BJ (cell line): Measurements from ENCODE around the gene KRTAP10-3. TPM values are rescaled to one million over a fixed set of nuclear protein-coding genes. Genes with fewer than 3 reads are reported as not detected.
"Not testable (repeated sequence)": the region's sequence is repeated elsewhere in the genome, so short reads cannot be mapped to it uniquely, and the experiment has no call there.

Source experiments
- CTCF ChIA-PET: fragments of 350-600 bp; formaldehyde crosslinking; extraction: SDS; loops from one replicate; lab custom pipeline; 2021; ENCODE audit warnings: antibody characterized with exemption, inconsistent platforms; lab: Yijun Ruan, JAX
- POLR2A ChIA-PET: fragments of 300-600 bp; sonication (Branson Sonifier 250); formaldehyde crosslinking; extraction: SDS; loops from one replicate; lab custom pipeline; 2021; ENCODE audit warnings: antibody characterized with exemption; lab: Charles Lee
- DNase-seq: peaks from one replicate; pipeline ENCODE4 v3.0.0-alpha.2; 2011; ENCODE audit warnings: low read depth
- H3K27me3 ChIP-seq: 2 replicates; pipeline ENCODE4 v1.6.0; 2011; ENCODE audit warnings: low read length; ENCODE audit not compliant: control insufficient read depth, insufficient read depth
- H3K36me3 ChIP-seq: 2 replicates; pipeline ENCODE4 v1.5.1; 2011; ENCODE audit warnings: low read length; ENCODE audit not compliant: control insufficient read depth, insufficient read depth
- H3K4me3 ChIP-seq: 2 replicates; pipeline ENCODE4 v1.5.1; 2011; ENCODE audit warnings: low read depth, mild to moderate bottlenecking, control low read depth, low read length
- CTCF ChIP-seq: IDR thresholded peaks from 2 replicates; pipeline ENCODE4 v1.5.1; 2011; ENCODE audit warnings: low read depth, mild to moderate bottlenecking, control low read depth, inconsistent platforms, low read length, moderate library complexity; ENCODE audit not compliant: insufficient read depth
- polyA plus RNA-seq: library from polyadenylated mRNA; depleted of rRNA; stranded (reverse); fragments of >200 nt; gene quantifications from 2 replicates; pipeline ENCODE4 v1.2.3, GENCODE V29; 2011

KRTAP10-3 gene
- polyA plus RNA-seq, 1 experiment: not detected

- ChIA-PET CTCF (no interaction called here), POLR2A (no interaction called here)
- no peak for TF ChIP-seq CTCF
Observed at GRCh38 chr21:44592446-44593311, 34.1 kb upstream of the KRTAP10-3 start, which contains the start of gene KRTAP10-6. Gene KRTAP10-6, minus strand, starts transcription at chr21:44592505. Its CDS starts 21 bp downstream, at chr21:44592484.

DNA sequence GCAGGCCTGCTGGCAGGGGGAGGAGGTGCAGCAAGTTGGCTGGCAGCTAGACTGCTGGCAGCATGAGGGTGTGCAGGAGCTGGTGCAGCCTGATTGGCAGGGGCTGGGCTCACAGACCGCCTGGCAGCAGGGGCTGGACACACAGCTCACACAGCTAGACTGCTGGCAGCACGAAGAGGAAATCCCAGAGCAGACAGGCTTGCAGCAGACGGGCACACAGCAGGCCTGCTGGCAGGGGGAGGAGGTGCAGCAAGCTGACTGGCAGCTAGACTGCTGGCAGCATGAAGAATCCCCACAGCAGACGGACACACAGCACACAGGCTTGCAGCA, 33.2 kb upstream of the KRTAP10-3 start:
- POLR2A ChIA-PET, H3K36me3 ChIP-seq, CTCF ChIA-PET, H3K4me3 ChIP-seq, H3K27me3 ChIP-seq, DNase-seq: not testable (repeated sequence)

More at GRCh38 chr21:44592446-44593311, 34.1 kb upstream of the KRTAP10-3 start, which contains the start of gene KRTAP10-6:
- no peaks in the 10 kb centered on the region for H3K36me3 ChIP-seq
- no peak for DNase-seq
- H3K4me3 ChIP-seq: no peak within 1 kb of the TSS
- peaks cover 8% of the 10 kb centered on the region for H3K27me3 ChIP-seq

- H3K36me3 ChIP-seq, POLR2A ChIA-PET, H3K27me3 ChIP-seq, DNase-seq, H3K4me3 ChIP-seq, CTCF ChIA-PET: not testable (repeated sequence)
Observed at GRCh38 chr21:44590897-44591800, 32.6 kb upstream of the KRTAP10-3 start.

GRCh38 chr21:44590311-44590721, 31.7 kb upstream of the KRTAP10-3 start:
- CTCF ChIA-PET: no interaction called here
- peaks cover 4% of the 10 kb centered on the region; the same call in 1 of the 2 replicates for H3K27me3 ChIP-seq
- no peak for TF ChIP-seq CTCF
- no peak overlapping the region for H3K4me3 ChIP-seq
- DNase-seq: no peak
- POLR2A ChIA-PET: no interaction called here
- no peaks in the 10 kb centered on the region for H3K36me3 ChIP-seq

DNA sequence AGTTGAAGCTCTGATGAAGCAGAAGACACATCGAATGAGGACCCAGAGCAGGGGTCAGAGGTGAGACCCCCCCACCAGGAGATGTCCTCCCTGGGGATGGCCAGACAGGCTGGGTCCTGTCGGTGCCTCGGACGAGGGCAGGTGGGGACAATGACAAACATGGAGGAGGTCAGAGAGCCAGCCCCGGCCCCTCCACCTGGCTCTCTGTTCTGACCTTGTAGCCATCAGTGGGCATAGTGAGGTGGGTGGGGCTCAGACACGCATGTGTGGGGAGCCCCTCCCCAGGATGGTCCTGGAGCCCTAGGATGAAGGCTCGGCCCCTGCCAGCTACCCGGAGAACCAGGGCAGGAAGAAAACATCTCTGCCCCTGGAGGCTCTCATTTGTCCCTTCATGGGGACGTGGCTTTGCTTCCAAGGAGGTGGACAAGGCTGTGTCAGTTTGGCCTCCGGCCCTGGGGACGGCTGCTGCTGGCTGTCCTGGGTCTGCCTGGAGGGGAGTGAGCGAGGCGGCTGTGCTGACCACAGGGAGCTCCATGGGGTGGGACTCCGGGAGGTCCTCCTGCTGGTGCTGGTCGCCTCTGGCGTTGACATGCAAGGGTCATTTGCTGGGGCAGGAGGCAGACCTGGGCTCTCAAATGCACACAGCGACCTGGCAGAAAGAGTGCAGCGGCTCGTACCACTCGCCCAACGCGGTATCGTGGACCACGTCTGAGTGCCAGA, 31.2 kb upstream of the KRTAP10-3 start:
- peaks cover 4% of the 10 kb centered on the region; the same call in 1 of the 2 replicates for H3K27me3 ChIP-seq
- TF ChIP-seq CTCF: no peak
- POLR2A ChIA-PET: no interaction called here
- CTCF ChIA-PET: no interaction called here
- H3K36me3 ChIP-seq: no peaks in the 10 kb centered on the region
- no peak for DNase-seq
- H3K4me3 ChIP-seq: no peak overlapping the region
